Neuronal stem cell (in vitro differentiated cells): ENCODE results near the gene SPOCK2.

Experiments
- DNase-seq: peaks from one replicate; pipeline ENCODE4 v3.0.0-alpha.2; 2013; ENCODE audit warnings: low spot score
- H2AFZ ChIP-seq: one replicate; pipeline ENCODE4 v1.6.1; 2013; ENCODE audit warnings: mild to moderate bottlenecking, low read length, inconsistent platforms
- H2AK5ac ChIP-seq: 2 replicates; pipeline ENCODE4 v1.6.1; 2013; ENCODE audit warnings: low read depth, mild to moderate bottlenecking, inconsistent platforms, low read length, moderate library complexity, mixed read lengths
- H2BK120ac ChIP-seq: 2 replicates; pipeline ENCODE4 v1.6.1; 2013; ENCODE audit warnings: low read depth, mild to moderate bottlenecking, inconsistent platforms, low read length, moderate library complexity, mixed read lengths
- H2BK12ac ChIP-seq: one replicate; pipeline ENCODE4 v1.6.1; 2013; ENCODE audit warnings: low read length, inconsistent platforms
- H2BK15ac ChIP-seq: 2 replicates; pipeline ENCODE4 v1.6.1; 2013; ENCODE audit warnings: mild to moderate bottlenecking, low read length, inconsistent platforms, mixed read lengths
- H2BK5ac ChIP-seq: one replicate; pipeline ENCODE4 v1.6.1; 2013; ENCODE audit warnings: inconsistent platforms, mild to moderate bottlenecking, low read length, moderate library complexity
- H3K14ac ChIP-seq: one replicate; pipeline ENCODE4 v1.6.1; 2013; ENCODE audit warnings: low read length, inconsistent platforms
- H3K18ac ChIP-seq: 2 replicates; pipeline ENCODE4 v1.6.1; 2013; ENCODE audit warnings: low read length, inconsistent platforms
- H3K23ac ChIP-seq: 2 replicates; pipeline ENCODE4 v1.6.1; 2013; ENCODE audit warnings: low read depth, mild to moderate bottlenecking, mixed read lengths, low read length, inconsistent platforms; ENCODE audit not compliant: poor library complexity
- H3K27ac ChIP-seq: replicated peaks from 3 replicates; pipeline ENCODE4 v1.5.1; 2013; ENCODE audit warnings: low read length, inconsistent platforms
- H3K27me3 ChIP-seq, 3 experiments: 2 replicates each; pipeline ENCODE4 v1.6.1; 2013; ENCODE audit warnings: low read length in 3 of 3, mild to moderate bottlenecking in 2 of 3, inconsistent platforms in 1 of 3, low read depth in 1 of 3, mixed read lengths in 1 of 3, moderate library complexity in 1 of 3; ENCODE audit not compliant: control insufficient read depth in 3 of 3, insufficient read depth in 3 of 3
- H3K36me3 ChIP-seq, 2 donors: replicated peaks in 1 of 2; 2 replicates each; pipeline ENCODE4 v1.6.1; 2013; ENCODE audit warnings: low read length in 2 of 2; ENCODE audit not compliant: control insufficient read depth in 2 of 2, insufficient read depth in 2 of 2
- H3K4ac ChIP-seq: 2 replicates; pipeline ENCODE4 v1.6.1; 2013; ENCODE audit warnings: inconsistent platforms, mild to moderate bottlenecking, low read length, moderate library complexity
- H3K4me1 ChIP-seq, 2 donors: 1 replicate in 1 of 2; 2 replicates in 1 of 2; pipeline ENCODE4 v1.6.1; 2013; ENCODE audit warnings: low read length in 2 of 2, low read depth in 1 of 2; ENCODE audit not compliant: control insufficient read depth in 2 of 2, insufficient read depth in 1 of 2
- H3K4me2 ChIP-seq: one replicate; pipeline ENCODE4 v1.6.1; 2013; ENCODE audit warnings: mild to moderate bottlenecking, low read length, inconsistent platforms; ENCODE audit not compliant: insufficient read depth, poor library complexity, severe bottlenecking
- H3K4me3 ChIP-seq, 2 donors: 2 replicates each; pipeline ENCODE4 v1.5.1; 2013; ENCODE audit warnings: low read length in 2 of 2, mild to moderate bottlenecking in 2 of 2, inconsistent platforms in 1 of 2, moderate library complexity in 1 of 2
- H3K79me1 ChIP-seq: one replicate; pipeline ENCODE4 v1.6.1; 2013; ENCODE audit warnings: low read depth, mild to moderate bottlenecking, inconsistent platforms, low read length, moderate library complexity
- H3K9ac ChIP-seq: one replicate; pipeline ENCODE4 v1.6.1; 2013; ENCODE audit warnings: mild to moderate bottlenecking, low read depth, low read length, inconsistent platforms; ENCODE audit not compliant: poor library complexity
- H3K9me3 ChIP-seq, 2 donors: replicated peaks in 1 of 2; 2 replicates each; pipeline versions ENCODE3 to v1.6.1; 2013; ENCODE audit warnings: low read length in 2 of 2, mild to moderate bottlenecking in 2 of 2, inconsistent platforms in 1 of 2, low read depth in 1 of 2, mixed read lengths in 1 of 2, moderate library complexity in 1 of 2; ENCODE audit not compliant: control insufficient read depth in 2 of 2, insufficient read depth in 1 of 2
- H4K8ac ChIP-seq: one replicate; pipeline ENCODE4 v1.6.1; 2013; ENCODE audit warnings: low read depth, mild to moderate bottlenecking, inconsistent platforms, low read length, moderate library complexity
- H4K91ac ChIP-seq: one replicate; pipeline ENCODE4 v1.6.1; 2013; ENCODE audit warnings: low read length, low read depth, mild to moderate bottlenecking, inconsistent platforms; ENCODE audit not compliant: poor library complexity
- WGBS, 2 donors: extraction: QIAGEN DNeasy Blood & Tissue Kit; methylation state at CpG; one replicate each; pipeline ENCODE4 v1.1.7; 2013; ENCODE audit warnings: missing lambda C conversion rate in 2 of 2, mixed read lengths in 1 of 2; ENCODE audit not compliant: insufficient read length in 2 of 2, insufficient replicate concordance in 1 of 2; ENCODE audit errors: extremely low coverage in 2 of 2; 5-methylcytosine and 5-hydroxymethylcytosine counted together

Gene SPOCK2

DNA sequence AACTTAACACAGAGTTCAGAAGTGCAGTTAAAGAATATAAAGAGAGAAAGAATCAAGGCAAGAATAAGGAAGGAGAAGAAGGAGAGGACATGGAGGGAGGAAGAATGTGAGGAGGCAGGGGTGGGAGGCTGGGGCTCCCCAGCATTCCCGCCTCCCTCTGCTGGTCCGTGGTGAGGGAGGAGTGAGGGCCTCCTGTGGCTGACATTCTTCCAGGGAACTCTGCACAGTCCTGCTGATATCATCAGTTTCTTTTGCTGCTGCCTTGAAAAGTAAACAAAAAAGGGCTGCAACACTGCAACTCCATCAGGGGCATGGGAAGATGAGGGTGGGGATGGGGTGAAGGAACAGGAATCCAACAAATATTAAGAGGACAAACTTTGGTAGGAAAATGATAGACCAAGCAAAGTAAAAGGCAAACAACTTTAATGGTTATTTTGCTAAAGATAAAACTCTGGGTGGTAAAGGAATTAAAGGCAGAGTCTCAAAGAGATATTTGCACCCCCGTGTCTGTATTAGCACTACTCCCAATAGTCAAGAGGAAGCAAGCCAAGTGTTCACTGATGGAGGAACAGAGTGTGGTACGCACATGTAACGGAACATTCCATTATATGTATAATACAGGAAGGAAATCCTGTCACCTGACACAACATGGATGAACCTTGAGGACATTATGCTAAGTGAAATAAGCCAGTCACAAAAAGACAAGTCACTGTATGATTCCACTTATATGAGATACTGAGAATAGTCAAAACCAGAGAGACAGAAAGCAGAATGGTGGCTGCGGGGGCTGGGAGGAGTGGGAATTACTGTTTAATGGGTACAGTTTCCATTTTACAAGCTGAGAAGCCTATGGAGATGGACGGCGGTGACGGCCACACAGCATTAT, 8.0 kb upstream of the SPOCK2 start:
- H2BK12ac ChIP-seq, result no peak overlapping the region
- no peak overlapping the region for H2AK5ac ChIP-seq
- H3K79me1 ChIP-seq, result no peaks in the 10 kb centered on the region
- no peak overlapping the region for H3K9ac ChIP-seq
- no peaks in the 10 kb centered on the region for H3K9me3 ChIP-seq
- no CpG with 5 or more reads among the region's 9 CpGs for WGBS, 2 donors
- no peak overlapping the region for H2BK120ac ChIP-seq
- no peaks in the 10 kb centered on the region for H3K27me3 ChIP-seq
- H3K4me1 ChIP-seq, result peaks cover 0 to 5% of the 10 kb centered on the region in 2 donors
- no peak overlapping the region for H2BK15ac ChIP-seq
- no peak overlapping the region for H3K4me2 ChIP-seq
- H4K8ac ChIP-seq, result no peak overlapping the region
- DNase-seq, result no peak
- H2AFZ ChIP-seq, result no peak overlapping the region
- no peak overlapping the region for H2BK5ac ChIP-seq
- peaks cover 3 to 27% of the 10 kb centered on the region in 2 donors for H3K36me3 ChIP-seq
- no peak overlapping the region for H3K27ac ChIP-seq
- H3K4me3 ChIP-seq, result no peak overlapping the region
- no peak overlapping the region for H3K14ac ChIP-seq
- H3K4ac ChIP-seq, result no peak overlapping the region
- H4K91ac ChIP-seq, result no peak overlapping the region
- H3K23ac ChIP-seq, result no peak overlapping the region
- H3K18ac ChIP-seq, result no peak overlapping the region

DNA sequence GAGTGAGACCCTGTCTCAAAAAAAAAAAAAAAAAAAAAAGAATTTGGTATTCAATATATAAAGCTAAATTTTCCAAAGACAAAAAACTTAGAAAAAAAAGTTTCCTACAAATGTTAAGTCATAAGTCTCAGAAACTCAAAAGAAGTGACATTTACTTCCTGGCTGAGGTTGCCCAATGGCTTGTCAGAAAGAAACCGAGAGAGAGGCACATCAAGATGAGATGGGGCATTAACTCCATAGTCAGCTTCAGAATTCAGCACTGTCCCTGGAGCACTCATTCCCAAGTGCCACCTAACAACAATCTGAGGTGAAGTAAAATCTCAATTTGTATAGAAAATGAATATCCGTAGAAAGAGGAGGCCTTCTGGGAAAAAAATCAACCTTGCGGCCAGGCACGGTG, 6.8 kb upstream of the SPOCK2 start:
- H3K14ac ChIP-seq, result no peak overlapping the region
- no peak overlapping the region for H2BK5ac ChIP-seq
- H2BK15ac ChIP-seq, result no peak overlapping the region
- no peak overlapping the region for H3K9ac ChIP-seq
- no peak overlapping the region for H3K4ac ChIP-seq
- no peak for DNase-seq
- H3K4me3 ChIP-seq, result no peak overlapping the region
- H3K23ac ChIP-seq, result no peak overlapping the region
- WGBS, 2 donors, result no CpG with 5 or more reads among the region's 4 CpGs
- H4K91ac ChIP-seq, result no peak overlapping the region
- H4K8ac ChIP-seq, result no peak overlapping the region
- no peak overlapping the region for H2AK5ac ChIP-seq
- H2BK120ac ChIP-seq, result no peak overlapping the region
- H3K4me2 ChIP-seq, result no peak overlapping the region
- no peaks in the 10 kb centered on the region for H3K9me3 ChIP-seq
- no peak overlapping the region for H3K18ac ChIP-seq
- H3K36me3 ChIP-seq, result peaks cover 3 to 20% of the 10 kb centered on the region in 2 donors
- H3K4me1 ChIP-seq, result peaks cover 0 to 5% of the 10 kb centered on the region in 2 donors
- H2AFZ ChIP-seq, result no peak overlapping the region
- no peak overlapping the region for H3K27ac ChIP-seq
- H2BK12ac ChIP-seq, result no peak overlapping the region
- no peaks in the 10 kb centered on the region for H3K27me3 ChIP-seq
- H3K79me1 ChIP-seq, result no peaks in the 10 kb centered on the region

DNA sequence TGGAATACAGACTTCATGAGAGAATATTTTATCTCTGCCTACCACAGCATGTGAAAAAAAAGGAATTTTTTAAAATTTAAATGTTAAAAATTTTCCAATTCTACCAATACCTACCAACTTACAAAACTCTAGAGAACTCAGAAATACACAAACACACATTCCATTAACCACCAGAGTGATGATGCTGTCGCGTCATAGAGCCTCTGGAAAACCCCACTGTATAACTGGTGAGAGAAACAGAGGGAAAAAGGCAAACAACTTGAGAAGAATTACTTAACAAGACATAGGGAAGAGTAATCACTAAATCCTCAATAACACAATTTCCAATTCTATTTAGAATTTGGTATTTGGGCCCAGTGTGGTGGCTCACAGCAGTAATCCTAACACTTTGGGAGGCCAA, 6.2 kb upstream of the SPOCK2 start:
- Histone ChIP-seq H3K27ac (no peak overlapping the region), H3K23ac (no peak overlapping the region), H3K9me3 (no peaks in the 10 kb centered on the region), H3K14ac (no peak overlapping the region), H2AFZ (no peak overlapping the region), H3K4me2 (no peak overlapping the region), H2BK120ac (no peak overlapping the region), H3K9ac (no peak overlapping the region), H4K91ac (no peak overlapping the region), H3K18ac (no peak overlapping the region), H3K79me1 (no peaks in the 10 kb centered on the region), H2BK5ac (no peak overlapping the region), H2AK5ac (no peak overlapping the region), H4K8ac (no peak overlapping the region), H3K4me1 (peaks cover 0 to 6% of the 10 kb centered on the region in 2 donors), H3K27me3 (peaks cover 0 to 2% (median under 1%) of the 10 kb centered on the region in 3 experiments), H3K36me3 (peaks cover 3 to 20% of the 10 kb centered on the region in 2 donors), H2BK15ac (no peak overlapping the region), H3K4ac (no peak overlapping the region), H3K4me3 (no peak overlapping the region), H2BK12ac (no peak overlapping the region)
- whole genome bisulfite sequencing, 2 donors, result no CpG with 5 or more reads among the region's 2 CpGs
- no peak for DNase-seq

DNA sequence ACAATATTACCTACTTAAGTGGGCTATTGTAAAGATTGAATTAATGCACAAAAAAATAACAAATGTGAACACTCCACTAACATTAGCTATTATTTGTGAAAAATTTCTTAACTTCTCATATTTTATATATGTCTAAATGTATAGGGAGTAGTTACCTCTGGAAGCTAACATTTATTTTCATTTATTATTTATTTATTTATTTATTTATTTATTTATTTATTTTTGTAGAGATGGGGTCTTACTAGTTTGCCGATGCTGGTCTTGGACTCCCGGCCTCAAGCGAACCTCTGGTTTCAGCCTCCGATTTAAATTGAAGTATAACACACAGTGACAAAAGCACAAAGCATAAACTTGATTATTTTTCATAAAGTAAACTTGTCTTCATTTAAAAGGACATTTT, 5.1 kb upstream of the SPOCK2 start:
- H2BK12ac ChIP-seq, result no peak overlapping the region
- H2BK15ac ChIP-seq, result no peak overlapping the region
- H3K18ac ChIP-seq, result no peak overlapping the region
- H3K4me3 ChIP-seq, result no peak overlapping the region
- H4K91ac ChIP-seq, result no peak overlapping the region
- no peak overlapping the region for H3K27ac ChIP-seq
- H3K4ac ChIP-seq, result no peak overlapping the region
- no peak overlapping the region for H2BK120ac ChIP-seq
- peaks cover 3 to 17% of the 10 kb centered on the region in 2 donors for H3K36me3 ChIP-seq
- no peak overlapping the region for H3K14ac ChIP-seq
- no peaks in the 10 kb centered on the region for H3K9me3 ChIP-seq
- DNase-seq, result no peak
- no peak overlapping the region for H2AFZ ChIP-seq
- no peak overlapping the region for H4K8ac ChIP-seq
- no peaks in the 10 kb centered on the region for H3K79me1 ChIP-seq
- WGBS, 2 donors, result no CpG with 5 or more reads among the region's 4 CpGs
- H3K4me2 ChIP-seq, result no peak overlapping the region
- H2AK5ac ChIP-seq, result no peak overlapping the region
- no peak overlapping the region for H3K9ac ChIP-seq
- no peak overlapping the region for H3K23ac ChIP-seq
- H3K27me3 ChIP-seq, result peaks cover 3 to 12% (median 9%) of the 10 kb centered on the region in 3 experiments
- peaks cover 5 to 14% of the 10 kb centered on the region in 2 donors for H3K4me1 ChIP-seq
- no peak overlapping the region for H2BK5ac ChIP-seq
